Limb (tissue), 2 donors: ENCODE measurements around the gene OR6B3.
"Not testable (repeated sequence)": the region's sequence is repeated elsewhere in the genome, so short reads cannot be mapped to it uniquely, and the experiment has no call there.

Experiments used
- DNase-seq, 2 donors: peaks; one replicate each; pipeline ENCODE4 v3.0.0-alpha.2; 2016; ENCODE audit errors: extremely low spot score in 2 of 2

Gene OR6B3

GRCh38 chr2:240044096-240044495 lies 9.2 kb downstream of the OR6B3 start:
- not testable (repeated sequence) for DNase-seq

GRCh38 chr2:240043279-240043989 lies 9.9 kb downstream of the OR6B3 start:
- no peak for DNase-seq

- no peak for DNase-seq
These were observed 10.6 kb downstream of the OR6B3 start for GRCh38 chr2:240042740-240043139.

- DNase-seq: no peak
These were observed 12.0 kb downstream of the OR6B3 start for GRCh38 chr2:240041363-240041762.

- DNase-seq: no peak
These were observed 16.0 kb downstream of the OR6B3 start for GRCh38 chr2:240037358-240037757.

DNA sequence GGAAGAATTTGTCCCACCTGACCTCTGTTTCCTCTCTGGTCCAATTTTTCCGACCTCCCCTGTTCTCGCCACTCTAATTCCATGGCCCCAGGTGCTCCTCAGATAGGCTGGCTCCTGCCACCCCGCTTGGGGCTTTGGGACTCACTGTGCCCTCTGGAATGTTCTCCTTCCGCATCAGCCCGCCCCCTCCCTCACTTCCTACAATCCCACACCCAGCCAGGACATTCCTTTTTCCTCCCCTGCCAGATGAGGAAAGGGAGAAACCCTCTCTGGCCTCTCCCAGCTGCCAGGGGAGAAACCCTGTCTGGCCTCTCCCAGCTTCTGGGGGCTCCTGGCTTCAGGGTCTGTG lies 20.0 kb downstream of the OR6B3 start:
- no peak for DNase-seq

GRCh38 chr2:240032406-240033329 lies 20.7 kb downstream of the OR6B3 start:
- no peak for DNase-seq

DNA sequence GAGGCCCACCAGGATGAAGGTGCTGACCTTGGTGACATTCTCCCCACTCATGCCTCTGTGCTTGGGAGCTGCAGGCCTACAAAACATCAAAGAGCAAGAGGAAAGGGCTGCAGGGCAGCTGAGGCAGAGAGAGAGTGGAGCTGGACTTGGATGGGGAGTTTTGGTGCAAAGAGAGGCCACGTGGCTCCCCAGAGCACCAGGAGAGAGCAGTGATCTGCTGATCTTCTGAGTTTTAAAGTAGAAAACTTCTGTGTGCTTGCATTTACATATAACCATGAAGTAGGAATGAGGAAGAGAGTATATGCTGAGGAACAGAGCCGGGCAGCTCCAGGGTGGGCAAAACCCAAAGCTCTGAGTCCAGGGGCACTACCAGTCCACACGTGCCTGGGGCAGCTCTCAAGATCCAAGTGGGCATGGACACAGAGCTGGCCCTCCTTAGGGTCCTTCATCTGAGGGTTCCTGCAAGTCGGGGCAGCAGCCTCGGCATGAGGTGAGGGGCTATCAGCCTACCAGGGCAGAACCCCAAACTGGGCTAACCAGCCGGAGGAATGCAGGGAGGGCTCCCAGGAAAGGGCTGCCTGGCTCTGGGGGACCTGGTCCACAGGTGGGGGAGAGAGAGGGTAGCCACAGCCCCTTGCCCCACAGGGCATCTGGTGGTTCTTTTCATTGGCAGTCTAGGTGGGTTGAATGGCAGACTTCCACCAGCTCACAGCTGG lies 22.8 kb downstream of the OR6B3 start, which contains the start of gene OR6B2:
Gene OR6B2, minus strand, starts transcription at position 51 of the 716 bp plus-strand sequence. Its CDS starts 0 bp downstream, at position 51.
- no peak for DNase-seq

- DNase-seq: no peak
These were observed 28.6 kb downstream of the OR6B3 start for GRCh38 chr2:240024766-240025165.

GRCh38 chr2:240023792-240024191 lies 29.5 kb downstream of the OR6B3 start:
- DNase-seq: no peak

DNA sequence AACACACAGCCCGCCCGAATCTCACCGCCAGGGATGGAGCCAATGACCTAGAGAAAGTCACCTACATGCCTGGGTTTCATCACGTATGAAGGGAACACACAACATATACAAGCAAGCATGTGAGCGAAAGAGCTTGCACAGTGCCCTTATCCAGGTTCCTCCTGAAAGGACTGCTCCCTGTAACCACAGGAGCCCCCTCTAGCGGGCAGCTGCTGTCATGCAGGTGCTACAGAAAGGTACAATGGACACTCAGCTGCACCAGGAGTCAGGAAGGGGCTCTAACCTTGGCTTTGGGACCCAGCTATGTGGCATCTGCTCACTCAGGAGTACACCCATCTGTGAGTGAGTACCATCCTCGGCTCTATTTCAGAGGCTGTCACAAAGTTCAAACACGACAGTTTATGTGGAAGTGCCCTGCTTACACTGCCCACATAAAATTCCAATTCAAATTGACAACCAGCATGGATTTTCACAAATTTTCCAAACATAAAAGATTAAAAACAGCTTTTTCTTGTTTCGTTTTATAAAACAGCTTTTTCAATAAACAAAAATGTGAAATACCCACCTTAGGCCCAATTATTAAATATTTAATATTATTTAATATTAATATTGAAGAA lies 31.7 kb downstream of the OR6B3 start:
- DNase-seq: peak; percentile 9 to 72

DNA sequence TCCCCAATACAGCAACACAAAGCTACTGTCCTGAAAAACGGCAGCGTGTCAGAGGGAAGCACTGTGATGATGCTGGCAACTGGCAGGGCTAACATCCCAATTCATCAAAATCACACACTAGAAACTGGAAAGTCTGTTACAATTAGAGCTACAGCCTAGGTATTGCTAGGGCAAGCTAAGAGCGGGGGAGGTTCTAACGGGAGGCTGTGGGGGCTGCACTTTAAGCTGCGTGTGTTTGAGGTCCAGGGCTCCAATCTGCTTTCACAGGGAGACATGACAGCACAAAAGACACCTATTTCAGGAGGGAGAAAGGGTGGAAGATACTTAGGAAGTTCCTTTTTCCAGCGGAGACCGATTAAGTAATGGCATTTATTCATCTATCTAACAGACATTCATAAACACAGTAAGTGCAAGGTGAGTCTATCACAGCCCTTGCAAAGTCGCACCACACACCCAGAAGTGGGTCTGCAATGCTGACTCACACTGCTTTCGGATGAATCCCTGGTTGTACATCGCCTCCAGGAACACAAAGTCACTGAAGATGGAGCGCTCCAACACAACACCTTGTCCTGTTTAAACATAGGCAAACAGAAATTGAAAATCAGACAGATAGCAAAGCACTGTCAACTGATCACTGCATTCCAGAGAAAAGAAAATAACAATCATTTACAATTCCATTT lies 35.1 kb downstream of the OR6B3 start:
- no peak for DNase-seq

GRCh38 chr2:240014327-240014726 lies 39.0 kb downstream of the OR6B3 start:
- DNase-seq: no peak

DNA sequence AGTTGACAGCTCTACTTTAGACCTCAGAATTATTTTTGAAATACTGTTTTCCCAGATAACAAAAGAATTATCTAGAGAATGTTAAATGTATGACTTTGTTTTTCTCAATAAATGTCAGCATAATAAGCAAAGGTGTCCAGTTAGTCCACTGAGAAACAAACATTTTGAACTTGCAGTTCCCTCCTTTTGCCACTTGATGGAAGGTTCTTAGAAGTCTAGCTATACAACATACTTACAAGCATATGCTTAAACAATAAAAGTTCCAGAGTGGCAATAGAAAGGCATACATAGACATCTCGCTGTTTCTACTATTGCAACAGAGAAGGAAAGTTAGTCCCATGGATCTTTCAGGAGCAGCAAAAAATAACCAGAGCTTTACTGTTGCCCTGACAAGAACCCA lies 40.0 kb downstream of the OR6B3 start:
- no peak for DNase-seq

DNA sequence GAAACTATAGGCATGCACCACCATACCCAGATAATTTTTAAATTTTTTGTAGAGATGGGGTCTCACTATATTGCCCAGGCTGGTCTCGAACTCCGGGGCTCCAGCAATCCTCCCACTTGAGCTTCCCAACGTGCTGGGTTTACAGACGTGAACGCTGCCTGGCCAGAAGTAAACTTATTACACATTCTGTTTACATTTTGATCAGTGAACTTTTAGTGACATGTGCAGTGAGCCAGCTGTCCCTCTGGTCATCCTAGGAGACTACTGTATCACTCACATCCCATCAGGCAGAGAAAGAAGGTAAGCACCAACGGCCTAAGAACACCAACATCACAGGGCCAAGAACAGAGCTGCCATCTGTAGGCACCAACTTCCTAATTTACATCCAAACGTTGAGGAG lies 50.3 kb downstream of the OR6B3 start:
- DNase-seq: no peak

- no peak for DNase-seq
These were observed 52.6 kb downstream of the OR6B3 start for GRCh38 chr2:240000671-240001070.

- no peak for DNase-seq
These were observed 55.5 kb downstream of the OR6B3 start for GRCh38 chr2:239997686-239998409.
